ENCODE results near the gene C19orf47.

C19orf47 gene

GRCh38 chr19:40300668-40301067, 47.5 kb downstream of the C19orf47 start:
- no peaks in the 10 kb centered on the region for H3K36me3 ChIP-seq (ENCODE audit: low read length)
- TF ChIP-seq CTCF (IDR thresholded peaks at IDR 0.05; ENCODE audit: insufficient read depth, low read length, poor library complexity, severe bottlenecking): no peak
- TF ChIP-seq EZH2phosphoT487 (conservative IDR thresholded peaks at IDR 0.05; ENCODE audit: low read length): no peak
- H3K79me2 ChIP-seq (ENCODE audit: insufficient read depth, low read length): no peaks in the 10 kb centered on the region
- H3K9me3 ChIP-seq (ENCODE audit: insufficient read depth, low read length): no peaks in the 10 kb centered on the region
- H3K27ac ChIP-seq (ENCODE audit: low read depth, low read length): no peak overlapping the region
- no peaks in the 10 kb centered on the region for H3K9me2 ChIP-seq (replicated peaks; ENCODE audit: insufficient read depth, low read length)
- no peak overlapping the region for H3K9ac ChIP-seq (ENCODE audit: low read length)
- H3K4me2 ChIP-seq (ENCODE audit: low read depth, low read length, poor library complexity, severe bottlenecking): no peak overlapping the region
- H3F3A ChIP-seq (ENCODE audit: insufficient read depth): no peaks in the 10 kb centered on the region
- H2AFZ ChIP-seq (ENCODE audit: low read depth, low read length, severe bottlenecking): no peak overlapping the region
- no peak overlapping the region for H3K4me3 ChIP-seq (ENCODE audit: insufficient read depth, low read length, poor library complexity, severe bottlenecking)
- H4K20me1 ChIP-seq (ENCODE audit: low read depth, low read length): no peaks in the 10 kb centered on the region
- no peaks in the 10 kb centered on the region for H3K27me3 ChIP-seq (ENCODE audit: low read length)

- Histone ChIP-seq H4K20me1 (ENCODE audit: low read depth, low read length) (no peaks in the 10 kb centered on the region), H3K9me2 (replicated peaks; ENCODE audit: insufficient read depth, low read length) (no peaks in the 10 kb centered on the region), H3K9ac (ENCODE audit: low read length) (no peak overlapping the region), H3K36me3 (ENCODE audit: low read length) (no peaks in the 10 kb centered on the region), H3K27me3 (ENCODE audit: low read length) (no peaks in the 10 kb centered on the region), H3K79me2 (ENCODE audit: insufficient read depth, low read length) (no peaks in the 10 kb centered on the region), H3K4me3 (ENCODE audit: insufficient read depth, low read length, poor library complexity, severe bottlenecking) (no peak overlapping the region), H3F3A (ENCODE audit: insufficient read depth) (no peaks in the 10 kb centered on the region), H2AFZ (ENCODE audit: low read depth, low read length, severe bottlenecking) (no peak overlapping the region), H3K4me2 (ENCODE audit: low read depth, low read length, poor library complexity, severe bottlenecking) (no peak overlapping the region), H3K27ac (ENCODE audit: low read depth, low read length) (no peak overlapping the region), H3K9me3 (ENCODE audit: insufficient read depth, low read length) (no peaks in the 10 kb centered on the region)
- TF ChIP-seq EZH2phosphoT487 (conservative IDR thresholded peaks at IDR 0.05; ENCODE audit: low read length) (no peak), CTCF (IDR thresholded peaks at IDR 0.05; ENCODE audit: insufficient read depth, low read length, poor library complexity, severe bottlenecking) (no peak)
These were observed 50.2 kb downstream of the C19orf47 start for GRCh38 chr19:40298026-40298425.

- Histone ChIP-seq H4K20me1 (ENCODE audit: low read depth, low read length) (no peaks in the 10 kb centered on the region), H3K9me2 (replicated peaks; ENCODE audit: insufficient read depth, low read length) (no peaks in the 10 kb centered on the region), H3K9me3 (ENCODE audit: insufficient read depth, low read length) (no peaks in the 10 kb centered on the region), H2AFZ (ENCODE audit: low read depth, low read length, severe bottlenecking) (no peak overlapping the region), H3K4me3 (ENCODE audit: insufficient read depth, low read length, poor library complexity, severe bottlenecking) (no peak overlapping the region), H3K4me2 (ENCODE audit: low read depth, low read length, poor library complexity, severe bottlenecking) (no peak overlapping the region), H3K27me3 (ENCODE audit: low read length) (no peaks in the 10 kb centered on the region), H3K79me2 (ENCODE audit: insufficient read depth, low read length) (no peaks in the 10 kb centered on the region), H3K36me3 (ENCODE audit: low read length) (no peaks in the 10 kb centered on the region), H3F3A (ENCODE audit: insufficient read depth) (no peaks in the 10 kb centered on the region), H3K27ac (ENCODE audit: low read depth, low read length) (no peak overlapping the region), H3K9ac (ENCODE audit: low read length) (no peak overlapping the region)
- TF ChIP-seq CTCF (IDR thresholded peaks at IDR 0.05; ENCODE audit: insufficient read depth, low read length, poor library complexity, severe bottlenecking) (no peak), EZH2phosphoT487 (conservative IDR thresholded peaks at IDR 0.05; ENCODE audit: low read length) (no peak)
These were observed 53.6 kb downstream of the C19orf47 start for GRCh38 chr19:40294560-40294959.

Data from SU-DHL-6 (cell line).